Uterus (tissue), 4 donors: Measurements from ENCODE around the gene ZNF888. TPM values are rescaled to one million over a fixed set of nuclear protein-coding genes. Genes with fewer than 3 reads are reported as not detected.

Experiments used
- small RNA-seq: library from RNA; depleted of rRNA; stranded (forward); fragments of <200 nt; gene quantifications from one replicate; pipeline ENCODE3, GENCODE V24; 2016
- total RNA-seq, 4 donors: library from RNA; depleted of rRNA in 3 of 4; stranded (reverse); fragments of >200 nt in 3 of 4; gene quantifications; one replicate each; pipeline versions ENCODE4 v1.1.0 to v1.2.4, GENCODE V29; 2014 to 2023
- donor health status: DM: yes; HTN: yes; CAD: no.

The ZNF888 gene
- total RNA-seq, 4 donors from 2014 or later, result 1.5 to 34.4 (median 6.1) TPM; not detected in 1

Small RNA genes within 50 kb of the gene (small RNA-seq; reads per million reads assigned to genes)
- not detected for gene ZNF320

Other genes with a start within 250 kb of the ZNF888 start
- 10 to 100 TPM in 3 of 4 donors, 1 to 10 TPM in 1; 7.2 to 29.7 (median 25.0) TPM for gene ZNF611, start 188.4 kb downstream of the ZNF888 start, total RNA-seq
- gene ZNF600, start 136.6 kb downstream of the ZNF888 start, total RNA-seq, result 10 to 100 TPM in 1 of 4 donors, 1 to 10 TPM in 3; 6.2 to 14.5 (median 8.0) TPM
- gene ZNF28, start 101.8 kb downstream of the ZNF888 start, total RNA-seq, result 10 to 100 TPM in 2 of 4 donors, 1 to 10 TPM in 2; 3.5 to 30.6 (median 12.0) TPM
- 10 to 100 TPM in 3 of 4 donors, 1 to 10 TPM in 1; 4.7 to 92.2 (median 36.0) TPM for gene ZNF468, start 65.8 kb downstream of the ZNF888 start, total RNA-seq
- 10 to 100 TPM in 3 of 4 donors, 1 to 10 TPM in 1; 3.6 to 67.6 (median 15.2) TPM for gene ZNF320, start 25.8 kb downstream of the ZNF888 start, total RNA-seq
- 10 to 100 TPM in 2 of 4 donors, 1 to 10 TPM in 2; 3.1 to 25.4 (median 11.9) TPM for gene ZNF816, start 39.5 kb upstream of the ZNF888 start, total RNA-seq
- not detected for gene ERVV-1, start 90.5 kb upstream of the ZNF888 start, total RNA-seq
- not detected for gene ERVV-2, start 121.3 kb upstream of the ZNF888 start, total RNA-seq
- gene ZNF160, start 180.0 kb upstream of the ZNF888 start, total RNA-seq, result 10 to 100 TPM; 10.9 to 75.3 (median 52.1) TPM
- 10 to 100 TPM in 2 of 4 donors, 1 to 10 TPM in 2; 9.5 to 27.2 (median 14.7) TPM for gene ZNF415, start 209.5 kb upstream of the ZNF888 start, total RNA-seq
- gene ZNF347, start 235.6 kb upstream of the ZNF888 start, total RNA-seq, result 10 to 100 TPM; 10.2 to 25.4 (median 16.9) TPM